ENCODE measurements around the gene CLEC7A.

The CLEC7A gene

GRCh38 chr12:10075451-10075850 lies 54.5 kb downstream of the CLEC7A start:
- Histone ChIP-seq H3K4me2 (ENCODE audit: low read length, poor library complexity, severe bottlenecking) (no peak overlapping the region), H3K4ac (ENCODE audit: low read depth in 1 of 2, low read length in 2 of 2) (no peak overlapping the region), H3K9me3 (ENCODE audit: control insufficient read depth, low read length) (no peaks in the 10 kb centered on the region), H4K8ac (ENCODE audit: low read length) (no peak overlapping the region), H2AFZ (ENCODE audit: low read depth, low read length) (no peak overlapping the region), H3K23ac (ENCODE audit: low read length in 2 of 2) (no peak overlapping the region), H3K79me1 (replicated peaks; ENCODE audit: low read length, poor library complexity, severe bottlenecking) (no peaks in the 10 kb centered on the region), H3K27ac (ENCODE audit: low read length, poor library complexity, severe bottlenecking) (no peak overlapping the region), H3K4me3 (ENCODE audit: insufficient read depth in 1 of 2, low read depth in 1 of 2, low read length in 2 of 2) (no peak overlapping the region), H2BK12ac (ENCODE audit: low read length in 2 of 2) (no peak overlapping the region), H2BK5ac (ENCODE audit: low read depth, low read length, poor library complexity, severe bottlenecking) (no peak overlapping the region), H3K9ac (ENCODE audit: low read length) (no peak overlapping the region), H3K14ac (ENCODE audit: low read length in 2 of 2) (no peak overlapping the region), H3K4me1 (ENCODE audit: control insufficient read depth, insufficient read depth, low read depth, low read length) (no peaks in the 10 kb centered on the region), H2BK120ac (ENCODE audit: low read depth, low read length) (no peak overlapping the region), H2BK15ac (ENCODE audit: low read depth, poor library complexity, severe bottlenecking) (no peak overlapping the region), H2AK5ac (ENCODE audit: low read length, severe bottlenecking) (no peak overlapping the region), H3K27me3 (ENCODE audit: control insufficient read depth in 1 of 2, insufficient read depth in 1 of 2, low read length in 2 of 2) (peaks cover 0 to 4% of the 10 kb centered on the region in 2 experiments), H3K36me3 (ENCODE audit: control insufficient read depth in 1 of 2, insufficient read depth in 2 of 2, low read depth in 1 of 2, low read length in 2 of 2) (no peaks in the 10 kb centered on the region), H4K91ac (ENCODE audit: low read length) (no peak overlapping the region), H3K18ac (ENCODE audit: low read depth in 1 of 2, low read length in 2 of 2) (no peak overlapping the region)
- no peak for DNase-seq

GRCh38 chr12:10073261-10073660 lies 56.7 kb downstream of the CLEC7A start:
- Histone ChIP-seq H3K4me2 (ENCODE audit: low read length, poor library complexity, severe bottlenecking) (no peak overlapping the region), H3K9ac (ENCODE audit: low read length) (no peak overlapping the region), H3K4me1 (ENCODE audit: control insufficient read depth, insufficient read depth, low read depth, low read length) (no peaks in the 10 kb centered on the region), H2BK12ac (ENCODE audit: low read length in 2 of 2) (no peak overlapping the region), H3K79me1 (replicated peaks; ENCODE audit: low read length, poor library complexity, severe bottlenecking) (no peaks in the 10 kb centered on the region), H2BK5ac (ENCODE audit: low read depth, low read length, poor library complexity, severe bottlenecking) (no peak overlapping the region), H3K36me3 (ENCODE audit: control insufficient read depth in 1 of 2, insufficient read depth in 2 of 2, low read depth in 1 of 2, low read length in 2 of 2) (no peaks in the 10 kb centered on the region), H2AK5ac (ENCODE audit: low read length, severe bottlenecking) (no peak overlapping the region), H4K91ac (ENCODE audit: low read length) (no peak overlapping the region), H3K9me3 (ENCODE audit: control insufficient read depth, low read length) (no peaks in the 10 kb centered on the region), H2BK15ac (ENCODE audit: low read depth, poor library complexity, severe bottlenecking) (no peak overlapping the region), H3K27me3 (ENCODE audit: control insufficient read depth in 1 of 2, insufficient read depth in 1 of 2, low read length in 2 of 2) (peaks cover 0 to 4% of the 10 kb centered on the region in 2 experiments), H3K18ac (ENCODE audit: low read depth in 1 of 2, low read length in 2 of 2) (no peak overlapping the region), H2BK120ac (ENCODE audit: low read depth, low read length) (no peak overlapping the region), H3K27ac (ENCODE audit: low read length, poor library complexity, severe bottlenecking) (no peak overlapping the region), H3K4me3 (ENCODE audit: insufficient read depth in 1 of 2, low read depth in 1 of 2, low read length in 2 of 2) (no peak overlapping the region), H4K8ac (ENCODE audit: low read length) (no peak overlapping the region), H2AFZ (ENCODE audit: low read depth, low read length) (no peak overlapping the region), H3K23ac (ENCODE audit: low read length in 2 of 2) (no peak overlapping the region), H3K14ac (ENCODE audit: low read length in 2 of 2) (no peak overlapping the region), H3K4ac (ENCODE audit: low read depth in 1 of 2, low read length in 2 of 2) (no peak overlapping the region)
- 97% methylated on average over 5 of the region's 5 CpGs for WGBS
- no peak for DNase-seq

GRCh38 chr12:10072131-10072530 lies 57.9 kb downstream of the CLEC7A start:
- Histone ChIP-seq H3K4ac (ENCODE audit: low read depth in 1 of 2, low read length in 2 of 2) (no peak overlapping the region), H2AK5ac (ENCODE audit: low read length, severe bottlenecking) (no peak overlapping the region), H3K4me1 (ENCODE audit: control insufficient read depth, insufficient read depth, low read depth, low read length) (no peaks in the 10 kb centered on the region), H3K36me3 (ENCODE audit: control insufficient read depth in 1 of 2, insufficient read depth in 2 of 2, low read depth in 1 of 2, low read length in 2 of 2) (no peaks in the 10 kb centered on the region), H3K4me2 (ENCODE audit: low read length, poor library complexity, severe bottlenecking) (no peak overlapping the region), H3K18ac (ENCODE audit: low read depth in 1 of 2, low read length in 2 of 2) (no peak overlapping the region), H3K79me1 (replicated peaks; ENCODE audit: low read length, poor library complexity, severe bottlenecking) (no peaks in the 10 kb centered on the region), H3K14ac (ENCODE audit: low read length in 2 of 2) (no peak overlapping the region), H3K27me3 (ENCODE audit: control insufficient read depth in 1 of 2, insufficient read depth in 1 of 2, low read length in 2 of 2) (peaks cover 0 to 4% of the 10 kb centered on the region in 2 experiments), H4K8ac (ENCODE audit: low read length) (no peak overlapping the region), H4K91ac (ENCODE audit: low read length) (no peak overlapping the region), H3K9me3 (ENCODE audit: control insufficient read depth, low read length) (no peaks in the 10 kb centered on the region), H2BK12ac (ENCODE audit: low read length in 2 of 2) (no peak overlapping the region), H3K4me3 (ENCODE audit: insufficient read depth in 1 of 2, low read depth in 1 of 2, low read length in 2 of 2) (no peak overlapping the region), H2AFZ (ENCODE audit: low read depth, low read length) (no peak overlapping the region), H2BK120ac (ENCODE audit: low read depth, low read length) (no peak overlapping the region), H3K23ac (ENCODE audit: low read length in 2 of 2) (no peak overlapping the region), H3K27ac (ENCODE audit: low read length, poor library complexity, severe bottlenecking) (no peak overlapping the region), H2BK15ac (ENCODE audit: low read depth, poor library complexity, severe bottlenecking) (no peak overlapping the region), H2BK5ac (ENCODE audit: low read depth, low read length, poor library complexity, severe bottlenecking) (no peak overlapping the region), H3K9ac (ENCODE audit: low read length) (no peak overlapping the region)
- DNase-seq = no peak
- WGBS = 100% methylated on average over 2 of the region's 2 CpGs

GRCh38 chr12:10070380-10070779 lies 59.6 kb downstream of the CLEC7A start:
- Histone ChIP-seq H3K18ac (ENCODE audit: low read depth in 1 of 2, low read length in 2 of 2) (no peak overlapping the region), H4K8ac (ENCODE audit: low read length) (no peak overlapping the region), H2AFZ (ENCODE audit: low read depth, low read length) (no peak overlapping the region), H3K14ac (ENCODE audit: low read length in 2 of 2) (no peak overlapping the region), H3K36me3 (ENCODE audit: control insufficient read depth in 1 of 2, insufficient read depth in 2 of 2, low read depth in 1 of 2, low read length in 2 of 2) (no peaks in the 10 kb centered on the region), H3K27me3 (ENCODE audit: control insufficient read depth in 1 of 2, insufficient read depth in 1 of 2, low read length in 2 of 2) (peaks cover 0 to 4% of the 10 kb centered on the region in 2 experiments), H3K23ac (ENCODE audit: low read length in 2 of 2) (no peak overlapping the region), H3K4me3 (ENCODE audit: insufficient read depth in 1 of 2, low read depth in 1 of 2, low read length in 2 of 2) (no peak overlapping the region), H3K9me3 (ENCODE audit: control insufficient read depth, low read length) (no peaks in the 10 kb centered on the region), H2AK5ac (ENCODE audit: low read length, severe bottlenecking) (no peak overlapping the region), H2BK15ac (ENCODE audit: low read depth, poor library complexity, severe bottlenecking) (no peak overlapping the region), H3K79me1 (replicated peaks; ENCODE audit: low read length, poor library complexity, severe bottlenecking) (no peaks in the 10 kb centered on the region), H3K4me2 (ENCODE audit: low read length, poor library complexity, severe bottlenecking) (no peak overlapping the region), H2BK120ac (ENCODE audit: low read depth, low read length) (no peak overlapping the region), H3K27ac (ENCODE audit: low read length, poor library complexity, severe bottlenecking) (no peak overlapping the region), H3K4ac (ENCODE audit: low read depth in 1 of 2, low read length in 2 of 2) (no peak overlapping the region), H3K9ac (ENCODE audit: low read length) (no peak overlapping the region), H2BK5ac (ENCODE audit: low read depth, low read length, poor library complexity, severe bottlenecking) (no peak overlapping the region), H3K4me1 (ENCODE audit: control insufficient read depth, insufficient read depth, low read depth, low read length) (no peaks in the 10 kb centered on the region), H2BK12ac (ENCODE audit: low read length in 2 of 2) (no peak overlapping the region), H4K91ac (ENCODE audit: low read length) (no peak overlapping the region)
- 98% methylated on average over 4 of the region's 4 CpGs for WGBS
- DNase-seq = no peak
